SK-N-SH (cell line): Measurements from ENCODE around the gene YY2. TPM values are rescaled to one million over a fixed set of nuclear protein-coding genes. Genes with fewer than 3 reads are reported as not detected.
A peak's percentile ranks its signal among the peaks of the same experiment; 100 is the strongest.

Source experiments
- CTCF ChIA-PET: fragments of 300-600, 350-600 bp; formaldehyde crosslinking; extraction: SDS; loops from one replicate; lab custom pipeline; 2021; lab: Yijun Ruan, JAX
- POLR2A ChIA-PET: fragments of 350-600 bp; sonication (Branson Sonifier 250); formaldehyde crosslinking; extraction: SDS; loops from one replicate; lab custom pipeline; 2020; ENCODE audit warnings: antibody characterized with exemption, inconsistent platforms; lab: Yijun Ruan, JAX
- DNase-seq: peaks from one replicate; pipeline ENCODE4 v3.0.0; 2012
- H2AFZ ChIP-seq: fragments of 200-600 bp; sonication (generic); 2 replicates; pipeline ENCODE4 v1.8.1; 2016; ENCODE audit warnings: antibody characterized with exemption, mild to moderate bottlenecking, low read depth
- H3F3A ChIP-seq: fragments of 200-600 bp; sonication (generic); replicated peaks from 2 replicates; pipeline ENCODE3; 2016; ENCODE audit warnings: antibody characterized with exemption, mild to moderate bottlenecking; ENCODE audit not compliant: insufficient read depth
- H3K27ac ChIP-seq, 2 experiments: fragments of 200-500 bp in 1 of 2; fragments of 200-600 bp in 1 of 2; sonication (Bioruptor generic) in 1 of 2; sonication (generic), shearing (Covaris generic) in 1 of 2; 2 replicates each; pipeline versions ENCODE4 v1.5.1 to v1.6.1; 2014 to 2016; ENCODE audit warnings: low read depth in 2 of 2, inconsistent platforms in 1 of 2, low read length in 1 of 2, mild to moderate bottlenecking in 1 of 2, mixed read lengths in 1 of 2
- H3K27me3 ChIP-seq: fragments of 200-600 bp; sonication (generic), shearing (Covaris generic); 2 replicates; pipeline ENCODE4 v1.6.1; 2016; ENCODE audit warnings: mixed run types; ENCODE audit not compliant: insufficient read depth
- H3K36me3 ChIP-seq, 2 experiments: fragments of 200-500 bp in 1 of 2; fragments of 200-600 bp in 1 of 2; sonication (Bioruptor generic) in 1 of 2; sonication (generic) in 1 of 2; replicated peaks in 1 of 2; 2 replicates each; pipeline versions ENCODE3 to v1.5.1; 2014 to 2016; ENCODE audit warnings: low read length in 1 of 2, mild to moderate bottlenecking in 1 of 2; ENCODE audit not compliant: insufficient read depth in 2 of 2, control insufficient read depth in 1 of 2
- H3K4me1 ChIP-seq, 2 experiments: fragments of 200-500 bp in 1 of 2; fragments of 200-600 bp in 1 of 2; sonication (Bioruptor generic) in 1 of 2; sonication (generic), shearing (Covaris generic) in 1 of 2; 2 replicates each; pipeline versions ENCODE4 v1.5.1 to v1.6.1; 2014 to 2016; ENCODE audit warnings: low read depth in 1 of 2, low read length in 1 of 2, mixed run types in 1 of 2; ENCODE audit not compliant: insufficient read depth in 2 of 2, control insufficient read depth in 1 of 2
- H3K4me2 ChIP-seq: fragments of 200-600 bp; sonication (generic), shearing (Covaris generic); 2 replicates; pipeline ENCODE4 v1.6.1; 2017; ENCODE audit warnings: mixed run types
- H3K4me3 ChIP-seq, 2 experiments: fragments of 200-500 bp in 1 of 2; fragments of 200-600 bp in 1 of 2; sonication (Bioruptor generic) in 1 of 2; sonication (generic), shearing (Covaris generic) in 1 of 2; 2 replicates each; pipeline versions ENCODE4 v1.5.1 to v1.8.1; 2014 to 2016; ENCODE audit warnings: low read depth in 2 of 2, inconsistent platforms in 1 of 2, low read length in 1 of 2, mild to moderate bottlenecking in 1 of 2, mixed read lengths in 1 of 2, moderate library complexity in 1 of 2
- H3K79me2 ChIP-seq: fragments of 200-600 bp; sonication (generic); 2 replicates; pipeline ENCODE4 v1.8.1; 2017; ENCODE audit warnings: mild to moderate bottlenecking; ENCODE audit not compliant: insufficient read depth
- H3K9ac ChIP-seq: fragments of 200-600 bp; sonication (generic); 2 replicates; pipeline ENCODE4 v1.6.1; 2017; ENCODE audit warnings: mixed run types
- H3K9me2 ChIP-seq: fragments of 200-600 bp; sonication (generic); 2 replicates; pipeline ENCODE4 v1.6.1; 2017; ENCODE audit warnings: mixed run types
- H3K9me3 ChIP-seq: fragments of 200-600 bp; sonication (generic); 2 replicates; pipeline ENCODE4 v1.6.1; 2017; ENCODE audit warnings: mixed run types, mild to moderate bottlenecking, moderate library complexity
- H4K20me1 ChIP-seq: fragments of 200-600 bp; sonication (generic); 2 replicates; pipeline ENCODE4 v1.6.1; 2017; ENCODE audit warnings: mild to moderate bottlenecking, mixed run types; ENCODE audit not compliant: insufficient read depth
- EZH2phosphoT487 ChIP-seq: fragments of 200-600 bp; sonication (generic); IDR thresholded peaks from 2 replicates; pipeline ENCODE4 v1.6.1; 2017; ENCODE audit warnings: low read depth, mixed run types, mild to moderate bottlenecking, antibody characterized with exemption, moderate library complexity, borderline replicate concordance
- IRF3 ChIP-seq: fragments of 150-350 bp; IDR thresholded peaks from 2 replicates; pipeline ENCODE4 v1.6.1; 2016; ENCODE audit warnings: mild to moderate bottlenecking, low read depth, low read length
- JUND ChIP-seq: IDR thresholded peaks from 2 replicates; pipeline ENCODE4 v1.4.0; 2012
- MAX ChIP-seq: IDR thresholded peaks from 2 replicates; pipeline ENCODE4 v1.4.0; 2012; ENCODE audit warnings: low read depth
- MEF2A ChIP-seq: IDR thresholded peaks from 2 replicates; pipeline ENCODE4 v1.4.0; 2012; ENCODE audit warnings: low read depth, borderline replicate concordance
- NFIC ChIP-seq: IDR thresholded peaks from 2 replicates; pipeline ENCODE4 v1.4.0; 2012; ENCODE audit warnings: borderline replicate concordance
- NRF1 ChIP-seq: IDR thresholded peaks from 2 replicates; pipeline ENCODE4 v1.6.1; 2012; ENCODE audit warnings: low read depth, mild to moderate bottlenecking, low read length
- POLR2AphosphoS5 ChIP-seq: IDR thresholded peaks from 2 replicates; pipeline ENCODE4 v1.6.1; 2012; ENCODE audit warnings: low read depth, low read length
- RAD21 ChIP-seq: IDR thresholded peaks from 2 replicates; pipeline ENCODE4 v1.6.1; 2012; ENCODE audit warnings: mild to moderate bottlenecking, low read length
- RCOR1 ChIP-seq: fragments of 150-350 bp; IDR thresholded peaks from 2 replicates; pipeline ENCODE4 v1.6.1; 2017; ENCODE audit warnings: antibody characterized with exemption, low read length
- SMC3 ChIP-seq: IDR thresholded peaks from 2 replicates; pipeline ENCODE4 v1.6.1; 2012; ENCODE audit warnings: low read depth, low read length, improper control_type of control experiment
- TAF1 ChIP-seq: IDR thresholded peaks from 2 replicates; pipeline ENCODE4 v1.6.1; 2012; ENCODE audit warnings: low read depth, mild to moderate bottlenecking, low read length, moderate library complexity, borderline replicate concordance
- TCF12 ChIP-seq: IDR thresholded peaks from 2 replicates; pipeline ENCODE4 v1.4.0; 2012
- YY1 ChIP-seq: IDR thresholded peaks from 2 replicates; pipeline ENCODE4 v1.4.0; 2012; ENCODE audit warnings: low read depth, mild to moderate bottlenecking
- ZBTB33 ChIP-seq: IDR thresholded peaks from 2 replicates; pipeline ENCODE4 v1.4.0; 2012; ENCODE audit warnings: low read depth, borderline replicate concordance
- WGBS: methylation state at CpG from one replicate; pipeline ENCODE4 v1.1.6; 2017; ENCODE audit warnings: low lambda C conversion rate; 5-methylcytosine and 5-hydroxymethylcytosine counted together
- polyA plus RNA-seq, 3 experiments: library from polyadenylated mRNA; depleted of rRNA; stranded (reverse); fragments of >200 nt; gene quantifications; 2 replicates each; pipeline ENCODE4 v1.2.3, GENCODE V29; 2012
- TF ChIP-seq, protein P1 (sequence below): fragments of 200-600 bp; sonication (generic); IDR thresholded peaks from 2 replicates; pipeline ENCODE4 v1.6.1; 2017; ENCODE audit warnings: antibody characterized with exemption, mild to moderate bottlenecking, moderate library complexity
- TF ChIP-seq, protein P2 (sequence below): fragments of 150-350 bp; IDR thresholded peaks from 2 replicates; pipeline ENCODE4 v1.6.1; 2017; ENCODE audit warnings: antibody characterized with exemption, low read length, low read depth, borderline replicate concordance

YY2 gene
- polyA plus RNA-seq, 1 of the 3 experiments (the other 2 are of a cell fraction) = 2.3 TPM

DNA sequence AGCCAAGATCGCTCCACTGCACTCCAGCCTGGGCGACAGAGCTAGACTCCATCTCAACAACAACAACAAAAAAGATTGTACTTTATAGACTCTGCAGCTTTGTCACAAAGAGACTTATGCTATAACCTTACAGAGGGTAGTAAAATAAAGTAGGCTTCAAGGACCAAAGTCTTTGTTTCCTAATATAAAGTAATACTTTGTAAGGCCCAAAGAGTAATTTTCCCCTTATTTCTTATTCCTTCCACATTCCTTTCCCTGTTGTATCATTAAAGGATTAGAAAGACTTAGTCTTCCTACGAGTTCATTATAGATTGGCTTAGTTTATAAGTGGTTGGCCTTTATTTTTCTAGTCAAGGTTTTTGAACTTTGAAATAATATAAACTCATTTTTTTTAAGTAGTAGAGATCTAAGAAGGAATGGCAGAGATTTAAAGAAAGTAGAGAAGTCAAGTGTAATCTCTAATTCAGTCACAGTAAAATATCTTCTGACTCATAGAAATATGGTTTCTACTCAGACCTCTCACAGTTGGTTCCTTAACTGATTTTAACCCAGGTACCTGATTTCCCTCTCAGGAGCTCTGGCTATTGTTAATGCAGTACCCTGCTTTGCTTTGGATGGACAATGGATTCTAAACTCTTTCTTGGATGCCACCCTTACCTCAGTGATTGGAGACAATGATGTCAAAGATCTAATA, 26.2 kb downstream of the YY2 start (continued):
- TF ChIP-seq ZBTB33 (no peak), NFIC (no peak), RAD21 (no peak), POLR2AphosphoS5 (no peak)

DNA sequence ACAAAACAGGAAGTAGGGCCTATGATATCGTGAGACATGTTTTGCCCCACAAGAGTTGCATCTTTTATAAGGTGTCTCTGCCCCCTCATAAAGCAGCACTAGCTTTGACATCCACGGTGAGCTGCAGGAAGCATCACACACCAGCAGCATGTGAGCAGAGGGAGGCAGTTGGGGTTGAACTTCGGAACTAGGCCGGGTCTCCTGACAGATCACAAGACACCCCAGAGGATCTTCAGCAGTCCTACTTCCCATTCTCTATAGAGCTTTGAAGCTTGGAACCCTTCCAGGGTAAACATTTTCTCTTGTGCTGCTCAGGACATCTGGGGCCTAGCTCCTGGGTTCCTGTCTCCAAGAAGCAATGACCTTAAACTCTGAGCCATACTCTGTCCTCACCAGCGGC, 27.5 kb downstream of the YY2 start:
- Histone ChIP-seq H3K4me1 (no peaks in the 10 kb centered on the region; a peak in 2 of 4 replicates), H3K9me3 (no peaks in the 10 kb centered on the region), H3K27ac (no peak overlapping the region; a peak in 1 of 4 replicates), H3K4me2 (peak overlapping the region; percentile 27; the same call in 1 of the 2 replicates), H3K27me3 (no peaks in the 10 kb centered on the region), H3F3A (peaks cover 10% of the 10 kb centered on the region), H3K79me2 (no peaks in the 10 kb centered on the region), H3K4me3 (no peak overlapping the region), H4K20me1 (no peaks in the 10 kb centered on the region), H3K36me3 (peaks cover 7 to 14% of the 10 kb centered on the region in 2 experiments), H3K9me2 (no peaks in the 10 kb centered on the region), H3K9ac (no peak overlapping the region), H2AFZ (no peak overlapping the region)
- POLR2A ChIA-PET = no interaction called here
- DNase-seq = no peak
- CTCF ChIA-PET = interaction anchor here (0.9 kb wide), 1 partner anchor 92 kb away, joined by 3 read pairs; no protein-coding TSS in a partner anchor
- 61% methylated on average over 5 of the region's 5 CpGs for WGBS
- TF ChIP-seq MEF2A (no peak), EZH2phosphoT487 (no peak), TAF1 (no peak), RAD21 (no peak), JUND (no peak), NRF1 (no peak), IRF3 (no peak), TCF12 (no peak), RCOR1 (no peak), SMC3 (no peak), MAX (no peak), YY1 (no peak), ZBTB33 (no peak)
- TF ChIP-seq, protein P1, sequence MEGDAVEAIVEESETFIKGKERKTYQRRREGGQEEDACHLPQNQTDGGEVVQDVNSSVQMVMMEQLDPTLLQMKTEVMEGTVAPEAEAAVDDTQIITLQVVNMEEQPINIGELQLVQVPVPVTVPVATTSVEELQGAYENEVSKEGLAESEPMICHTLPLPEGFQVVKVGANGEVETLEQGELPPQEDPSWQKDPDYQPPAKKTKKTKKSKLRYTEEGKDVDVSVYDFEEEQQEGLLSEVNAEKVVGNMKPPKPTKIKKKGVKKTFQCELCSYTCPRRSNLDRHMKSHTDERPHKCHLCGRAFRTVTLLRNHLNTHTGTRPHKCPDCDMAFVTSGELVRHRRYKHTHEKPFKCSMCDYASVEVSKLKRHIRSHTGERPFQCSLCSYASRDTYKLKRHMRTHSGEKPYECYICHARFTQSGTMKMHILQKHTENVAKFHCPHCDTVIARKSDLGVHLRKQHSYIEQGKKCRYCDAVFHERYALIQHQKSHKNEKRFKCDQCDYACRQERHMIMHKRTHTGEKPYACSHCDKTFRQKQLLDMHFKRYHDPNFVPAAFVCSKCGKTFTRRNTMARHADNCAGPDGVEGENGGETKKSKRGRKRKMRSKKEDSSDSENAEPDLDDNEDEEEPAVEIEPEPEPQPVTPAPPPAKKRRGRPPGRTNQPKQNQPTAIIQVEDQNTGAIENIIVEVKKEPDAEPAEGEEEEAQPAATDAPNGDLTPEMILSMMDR = no peak
- TF ChIP-seq, protein P2, sequence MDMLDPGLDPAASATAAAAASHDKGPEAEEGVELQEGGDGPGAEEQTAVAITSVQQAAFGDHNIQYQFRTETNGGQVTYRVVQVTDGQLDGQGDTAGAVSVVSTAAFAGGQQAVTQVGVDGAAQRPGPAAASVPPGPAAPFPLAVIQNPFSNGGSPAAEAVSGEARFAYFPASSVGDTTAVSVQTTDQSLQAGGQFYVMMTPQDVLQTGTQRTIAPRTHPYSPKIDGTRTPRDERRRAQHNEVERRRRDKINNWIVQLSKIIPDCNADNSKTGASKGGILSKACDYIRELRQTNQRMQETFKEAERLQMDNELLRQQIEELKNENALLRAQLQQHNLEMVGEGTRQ = no peak
